ENCODE results near the gene DIP2A. TPM values are rescaled to one million over a fixed set of nuclear protein-coding genes. Genes with fewer than 3 reads are reported as not detected.

The DIP2A gene
- total and polyA plus RNA-seq, 2 experiments from 2014 or later: 18.5 to 36.3 TPM

GRCh38 chr21:46516068-46516467 lies 57.4 kb downstream of the DIP2A start:
- 0 out of 2 replicates have a peak, but pooled peaks cover 4% of the 10 kb centered on the region for H4K20me1 ChIP-seq (replicated peaks; ENCODE audit: insufficient read depth)
- H3K4me3 ChIP-seq: no peak overlapping the region
- TF ChIP-seq STAT1 (IDR thresholded peaks at IDR 0.05; ENCODE audit: unreplicated experiment): no peak
- TF ChIP-seq POLR2AphosphoS5 (IDR thresholded peaks at IDR 0.05; ENCODE audit: low read depth): no peak
- TF ChIP-seq ZNF331 (CRISPR knock-in tag; IDR thresholded peaks at IDR 0.05; ENCODE audit: low read depth): no peak
- no peak for TF ChIP-seq EZH2phosphoT487 (IDR thresholded peaks at IDR 0.05; ENCODE audit: unreplicated experiment)
- TF ChIP-seq CREB1 (CRISPR knock-in tag; IDR thresholded peaks at IDR 0.05; ENCODE audit: low read depth): no peak
- TF ChIP-seq ZNF462 (CRISPR knock-in tag; IDR thresholded peaks at IDR 0.05): no peak
- TF ChIP-seq REST (IDR thresholded peaks at IDR 0.05; ENCODE audit: unreplicated experiment): no peak
- TF ChIP-seq JUNB (IDR thresholded peaks at IDR 0.05; ENCODE audit: unreplicated experiment): no peak
- no peak for TF ChIP-seq ETS1 (IDR thresholded peaks at IDR 0.05)
- TF ChIP-seq ZNF114 (CRISPR knock-in tag; IDR thresholded peaks at IDR 0.05): no peak
- no peak for TF ChIP-seq NANOG (IDR thresholded peaks at IDR 0.05; ENCODE audit: borderline replicate concordance)
- TF ChIP-seq CTCF (conservative IDR thresholded peaks at IDR 0.05; ENCODE audit: low read depth in 2 of 2): no peak
- no peak for TF ChIP-seq EZH2 (IDR thresholded peaks at IDR 0.05; ENCODE audit: low read depth, unreplicated experiment)
- no peaks in the 10 kb centered on the region for H3K79me2 ChIP-seq (replicated peaks; ENCODE audit: insufficient read depth)
- no peak overlapping the region for H3K4me2 ChIP-seq
- Mint-ChIP-seq H3K36me3 (ENCODE audit: low read depth) (peaks cover 20% of the 10 kb centered on the region; the same call in 2 of the 3 replicates), H3K27me3 (ENCODE audit: insufficient read depth, low read depth, poor library complexity) (no peaks in the 10 kb centered on the region), H3K4me1 (no peaks in the 10 kb centered on the region; the same call in 2 of the 3 replicates), H3K9me3 (no peaks in the 10 kb centered on the region; the same call in 2 of the 3 replicates), H3K27ac (no peak overlapping the region), H3K4me3 (no peak overlapping the region)
- H3K27ac ChIP-seq (ENCODE audit: low read depth): no peak overlapping the region
- no peak for DNase-seq (ENCODE audit: low spot score)
- no peak overlapping the region for H2AFZ ChIP-seq
- no peaks in the 10 kb centered on the region for H3K9me2 ChIP-seq (ENCODE audit: insufficient read depth)
- H3K36me3 ChIP-seq (ENCODE audit: insufficient read depth): no peaks in the 10 kb centered on the region; the same call in 1 of the 2 replicates
- no peaks in the 10 kb centered on the region for H3K4me1 ChIP-seq (ENCODE audit: insufficient read depth)
- ATAC-seq: no peak
- H3K27me3 ChIP-seq (ENCODE audit: insufficient read depth): no peaks in the 10 kb centered on the region
- H3F3A ChIP-seq (replicated peaks; ENCODE audit: low read depth): 0 out of 2 replicates have a peak, but pooled peaks cover 4% of the 10 kb centered on the region

All from GM23338 (cell line).